ENCODE measurements around the gene MSL2.
A peak's percentile ranks its signal among the peaks of the same experiment; 100 is the strongest.
"Not testable (repeated sequence)": the region's sequence is repeated elsewhere in the genome, so short reads cannot be mapped to it uniquely, and the experiment has no call there.

The MSL2 gene

DNA sequence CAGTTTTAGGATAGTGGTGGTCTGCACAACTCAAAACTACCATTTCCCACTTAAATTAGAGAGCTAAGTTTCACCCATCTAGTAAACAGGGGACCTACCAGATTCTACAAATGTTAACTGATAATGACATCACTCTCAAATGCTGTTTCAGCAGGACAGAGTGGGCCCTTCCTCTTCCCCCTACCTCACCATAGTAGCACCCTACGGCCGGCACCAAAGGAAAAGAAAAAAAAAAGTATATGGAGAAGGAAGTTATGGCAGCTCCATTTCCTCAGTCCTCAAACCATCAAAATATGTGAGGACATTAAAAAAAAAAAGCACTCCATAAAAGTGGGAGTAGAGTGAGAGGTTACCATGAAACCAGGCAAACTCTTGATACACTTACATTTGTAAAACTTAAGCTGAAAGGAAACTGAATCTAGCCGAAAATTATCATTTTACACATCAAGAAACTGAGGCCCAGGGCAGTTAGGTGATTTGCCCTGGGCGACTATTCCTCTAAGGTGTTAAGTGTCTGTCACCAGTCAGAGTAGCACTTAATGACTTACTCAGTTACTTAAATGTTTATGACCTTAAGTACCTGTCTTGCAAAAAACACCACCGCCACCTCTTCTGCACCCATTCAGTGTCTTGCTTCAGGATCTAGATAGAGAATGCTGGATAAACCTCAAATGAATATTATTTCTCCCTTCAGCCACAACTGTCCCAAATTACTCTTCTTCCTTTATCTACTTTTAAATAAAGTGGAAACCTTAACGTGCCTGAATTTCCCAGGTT, 2.7 kb downstream of the MSL2 start:
- no peak for DNase-seq (ENCODE audit: low read depth)

DNA sequence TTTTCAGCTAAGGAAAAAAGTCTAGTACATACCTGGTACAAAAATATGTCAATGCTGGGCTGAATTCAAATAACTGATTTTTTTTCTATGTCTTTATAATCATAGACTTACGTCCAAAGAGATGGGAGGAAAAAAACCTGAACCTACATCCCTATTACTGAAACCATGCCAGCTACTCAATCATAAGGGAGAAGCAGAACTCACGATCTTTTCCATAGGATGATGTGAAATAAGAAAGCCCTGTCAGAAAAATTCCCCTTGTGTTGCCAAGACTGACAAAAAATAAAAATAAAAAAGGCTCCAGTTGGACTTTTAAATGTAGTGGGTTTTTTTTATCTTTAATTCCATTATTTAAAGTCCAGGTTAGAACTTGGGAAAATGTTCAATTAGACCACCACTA, 3.3 kb downstream of the MSL2 start:
- DNase-seq (ENCODE audit: low read depth) = no peak

DNA sequence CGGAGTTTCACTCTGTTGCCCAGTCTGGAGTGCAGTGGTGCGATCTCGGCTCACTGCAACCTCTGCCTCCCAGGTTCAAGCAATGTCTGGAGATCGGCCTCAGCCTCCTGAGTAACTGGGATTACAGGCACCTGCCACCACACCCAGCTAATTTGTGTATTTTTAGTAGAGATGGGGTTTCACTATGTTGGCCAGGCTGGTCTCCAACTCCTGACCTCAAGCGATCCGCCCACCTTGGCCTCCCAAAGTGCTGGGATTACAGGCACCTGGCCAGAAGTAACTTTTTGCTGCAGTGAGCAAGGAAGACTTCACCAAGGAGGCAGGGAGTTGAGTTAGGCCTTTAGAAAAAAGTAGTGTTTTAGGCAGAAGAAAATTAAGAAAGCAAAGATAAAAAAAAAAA, 3.9 kb downstream of the MSL2 start:
- not testable (repeated sequence) for DNase-seq (ENCODE audit: low read depth)

DNA sequence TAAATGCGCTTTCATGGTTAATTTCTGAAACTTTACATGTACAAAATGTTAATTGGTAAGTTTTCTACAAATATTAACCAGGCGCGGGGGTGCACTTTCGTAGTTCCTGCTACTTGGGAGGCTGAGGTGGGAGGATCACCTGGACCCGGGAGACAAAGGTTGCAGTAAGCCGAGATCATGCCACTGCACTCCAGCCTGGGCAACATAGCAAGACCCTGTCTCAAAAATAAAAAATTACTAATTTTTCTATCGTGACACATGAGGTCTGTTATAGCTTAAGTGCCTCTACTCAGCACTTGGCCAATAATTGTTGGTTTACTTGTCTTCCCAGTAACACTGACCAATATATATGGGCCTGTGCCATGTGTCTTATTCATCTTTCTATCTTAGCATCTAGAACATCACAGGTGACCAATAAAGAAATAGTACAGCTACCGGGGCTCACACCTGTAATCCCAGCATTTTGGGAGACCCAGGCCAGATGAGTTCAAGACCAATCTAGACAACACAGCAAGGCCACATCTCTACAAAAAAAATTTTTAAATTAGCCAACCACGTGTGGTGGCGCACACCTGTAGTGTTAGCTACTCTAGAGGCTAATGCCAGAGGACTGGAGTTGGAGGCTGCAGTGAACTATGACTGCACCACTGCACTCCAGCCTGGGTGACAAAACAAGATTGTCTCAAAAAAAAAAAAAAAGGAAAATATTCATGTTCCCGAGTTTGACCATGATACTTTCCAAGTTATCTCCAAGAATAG, 6.1 kb downstream of the MSL2 start:
- no peak for DNase-seq (ENCODE audit: low read depth)

DNA sequence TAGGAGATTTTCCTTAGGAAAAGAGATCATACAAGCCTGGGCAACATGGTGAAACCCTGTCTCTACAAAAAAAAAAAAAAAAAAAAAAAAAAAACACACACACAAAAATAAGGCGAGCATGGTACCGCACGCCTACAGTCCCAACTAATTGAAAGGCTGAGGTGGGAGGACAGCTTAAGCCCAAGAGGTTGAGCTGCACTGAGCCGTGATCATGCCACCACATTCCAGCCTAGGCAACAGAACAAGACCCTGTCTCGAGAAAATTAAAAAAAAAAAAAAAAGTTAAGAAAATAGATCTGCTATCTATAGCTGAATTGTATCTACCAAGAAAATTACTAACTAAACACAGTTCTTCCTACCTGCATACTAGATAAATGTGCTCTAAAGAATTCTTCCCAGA, 7.1 kb downstream of the MSL2 start:
- no peak for DNase-seq (ENCODE audit: low read depth)

DNA sequence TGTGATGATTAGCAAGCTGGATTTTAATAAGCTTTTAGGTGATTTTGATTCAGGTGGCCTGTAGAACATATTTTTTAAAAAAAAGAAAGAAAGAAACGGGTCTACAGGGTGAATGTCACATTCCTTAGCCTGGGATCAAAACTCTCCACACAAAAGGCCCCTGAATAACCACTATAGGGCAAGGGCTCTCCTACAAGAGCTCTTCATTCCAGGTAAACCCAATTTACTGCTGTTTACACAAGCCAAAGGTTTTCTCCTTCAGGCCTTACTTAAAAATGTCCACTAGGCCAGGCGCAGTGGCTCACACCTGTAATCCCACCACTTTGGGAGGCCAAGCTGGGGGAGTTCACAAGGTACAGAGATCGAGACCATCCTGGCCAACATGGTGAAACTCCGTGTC, 8.3 kb downstream of the MSL2 start:
- DNase-seq (ENCODE audit: low read depth) = no peak

DNA sequence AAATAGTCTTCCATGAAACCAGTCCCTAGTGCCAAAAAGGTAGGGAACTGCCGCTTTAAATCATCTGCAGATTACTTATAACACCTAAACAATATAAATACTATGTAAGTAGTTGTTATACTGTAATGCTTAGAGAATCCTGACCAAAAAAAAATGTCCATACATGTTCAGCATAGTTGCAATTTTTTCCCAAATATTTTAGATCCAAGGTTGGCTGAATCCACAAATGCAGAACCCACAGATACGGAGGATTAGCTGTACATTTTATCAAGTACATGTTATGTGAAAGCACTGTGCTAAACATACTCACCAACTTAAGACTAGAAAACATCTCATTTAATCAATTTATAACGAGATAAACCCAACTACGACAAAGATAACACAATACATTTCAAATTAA, 9.3 kb downstream of the MSL2 start:
- DNase-seq (ENCODE audit: low read depth) = no peak

DNA sequence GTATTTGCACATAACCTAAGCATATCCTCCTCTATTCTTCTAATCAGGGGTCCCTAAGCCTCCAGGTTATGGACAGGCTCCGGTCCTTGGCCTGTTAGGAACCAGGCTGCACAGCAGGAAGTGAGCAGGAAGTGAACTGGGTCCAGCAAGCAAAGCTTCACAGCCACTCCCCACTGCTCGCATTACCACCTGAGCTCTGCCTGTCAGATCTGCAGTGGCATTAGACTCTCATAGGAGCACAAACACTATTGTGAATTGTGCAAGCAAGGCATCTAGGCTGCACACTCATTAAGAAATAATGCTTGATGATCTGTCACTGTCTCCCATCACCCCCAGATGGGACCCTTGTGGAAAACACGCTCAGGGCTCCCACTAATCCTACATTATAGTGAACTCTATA, 9.8 kb downstream of the MSL2 start:
- DNase-seq (ENCODE audit: low read depth) = peak; percentile 9

DNA sequence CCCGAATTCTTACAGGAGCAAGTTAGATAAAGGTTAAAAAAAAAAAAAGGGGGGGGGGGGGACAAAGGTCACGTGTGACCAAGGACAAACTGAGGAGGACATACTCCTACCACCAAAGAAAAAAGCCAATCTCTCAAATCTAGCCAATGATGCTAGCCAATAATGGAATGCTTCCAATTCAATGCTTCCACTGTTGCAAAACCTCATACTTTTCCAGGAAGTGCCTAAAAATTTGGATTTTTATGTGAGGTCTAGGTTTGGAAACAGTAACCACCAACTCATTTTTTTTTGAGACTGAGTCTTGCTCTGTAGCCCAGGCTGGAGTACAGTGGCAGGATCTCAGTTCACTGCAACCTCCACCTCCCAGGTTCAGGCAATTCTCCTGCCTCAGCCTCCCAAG, 11.4 kb downstream of the MSL2 start:
- DNase-seq (ENCODE audit: low read depth) = no peak

DNA sequence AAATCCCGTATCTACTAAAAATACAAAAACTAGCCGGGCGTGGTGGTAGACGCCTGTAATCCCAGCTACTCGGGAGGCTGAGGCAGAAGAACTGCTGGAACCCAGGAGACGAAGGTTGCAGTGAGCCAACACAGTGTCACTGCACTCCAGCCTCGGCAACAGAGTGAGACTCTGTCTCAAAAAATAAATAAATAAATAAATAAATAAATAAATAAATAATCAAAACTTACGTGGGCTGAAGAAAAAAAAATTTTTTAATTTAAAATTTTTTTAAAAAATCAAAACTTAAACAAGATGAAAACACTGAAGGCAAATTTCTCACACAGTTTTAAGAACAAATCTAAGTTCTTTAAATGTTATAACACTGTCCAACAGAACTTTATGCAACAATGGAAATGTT, 14.4 kb downstream of the MSL2 start:
- no peak for DNase-seq (ENCODE audit: low read depth)

DNA sequence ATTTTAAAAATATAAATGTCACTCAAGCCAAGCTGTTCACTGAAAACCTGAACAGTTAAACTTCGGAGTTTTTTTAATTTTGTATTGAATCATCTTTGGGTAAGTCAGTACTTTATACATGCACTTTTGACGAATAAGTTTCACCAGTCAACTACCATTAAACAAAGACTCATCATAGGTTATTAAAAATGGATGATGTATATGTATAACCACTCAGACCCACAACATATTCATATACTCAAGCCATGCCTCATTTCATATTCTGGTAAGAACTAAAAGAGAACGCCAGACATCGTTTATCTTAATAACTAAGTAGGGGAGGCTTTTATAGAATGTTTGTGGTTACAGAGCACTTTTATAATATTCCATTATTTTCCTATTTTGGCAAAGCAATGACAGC, 18.3 kb downstream of the MSL2 start:
- DNase-seq (ENCODE audit: low read depth) = no peak

DNA sequence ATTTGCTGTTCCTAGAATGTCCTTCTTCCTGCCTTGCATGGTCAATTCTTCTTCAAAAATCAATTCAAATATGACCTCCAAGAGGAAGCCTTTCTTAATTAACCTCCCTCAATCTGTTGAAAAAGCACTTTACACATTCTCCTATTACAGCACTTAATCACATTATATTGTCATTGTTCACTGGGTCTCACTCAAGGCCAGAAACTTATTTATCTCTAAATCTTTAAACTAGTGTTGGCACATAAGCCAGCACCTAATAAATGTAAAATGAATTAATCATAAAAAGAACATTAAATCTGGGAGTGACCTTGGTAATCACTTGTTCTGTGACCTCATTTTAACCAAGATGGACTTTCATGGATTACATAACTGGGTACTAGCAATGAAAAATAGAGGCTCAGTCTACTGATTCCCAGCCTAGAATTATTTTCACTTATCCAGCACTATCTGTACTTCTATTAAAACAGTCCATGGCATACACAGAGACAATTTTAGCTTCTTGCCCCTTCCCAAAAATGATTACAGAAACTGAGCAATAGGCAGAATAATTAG, 22.1 kb downstream of the MSL2 start:
- no peak for DNase-seq (ENCODE audit: low read depth)

DNA sequence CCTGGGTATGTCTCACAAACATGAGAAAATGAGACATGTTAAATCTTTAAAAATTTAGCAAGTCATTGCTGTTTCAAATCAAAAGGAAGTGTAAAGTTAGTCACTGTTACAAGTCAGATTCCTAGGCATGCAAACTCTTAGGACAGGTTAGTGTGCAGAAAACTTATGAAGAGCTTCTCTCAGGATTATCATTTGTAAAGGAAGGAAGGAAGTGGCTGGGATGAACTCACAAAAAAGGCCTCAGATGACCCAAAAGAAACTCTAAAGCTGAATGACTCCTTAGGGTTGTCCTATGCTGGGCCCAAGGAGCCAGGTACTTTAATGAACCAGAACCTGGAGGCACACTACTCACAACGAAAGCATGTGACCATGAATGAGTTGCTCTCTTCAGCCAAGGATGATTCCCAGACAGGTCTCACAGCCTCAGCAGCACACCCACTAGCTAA, 25.0 kb downstream of the MSL2 start:
- no peak for DNase-seq (ENCODE audit: low read depth)

DNA sequence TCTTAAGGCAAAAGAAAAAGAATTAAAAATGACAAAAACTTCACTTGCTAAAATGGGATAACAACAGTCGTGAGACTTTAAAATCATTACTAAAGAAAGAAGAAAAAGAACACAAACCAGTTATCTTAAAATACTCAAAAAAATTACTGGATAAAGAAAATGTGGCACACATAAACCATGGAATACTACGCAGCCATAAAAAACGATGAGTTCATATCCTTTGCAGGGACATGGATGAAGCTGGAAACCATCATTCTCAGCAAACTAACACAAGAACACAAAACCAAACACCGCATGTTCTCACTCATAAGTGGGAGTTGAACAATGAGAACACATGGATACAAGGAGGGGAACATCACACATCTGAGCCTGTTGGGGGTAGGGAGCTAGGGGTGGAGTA, 27.9 kb downstream of the MSL2 start:
- DNase-seq (ENCODE audit: low read depth) = not testable (repeated sequence)

DNA sequence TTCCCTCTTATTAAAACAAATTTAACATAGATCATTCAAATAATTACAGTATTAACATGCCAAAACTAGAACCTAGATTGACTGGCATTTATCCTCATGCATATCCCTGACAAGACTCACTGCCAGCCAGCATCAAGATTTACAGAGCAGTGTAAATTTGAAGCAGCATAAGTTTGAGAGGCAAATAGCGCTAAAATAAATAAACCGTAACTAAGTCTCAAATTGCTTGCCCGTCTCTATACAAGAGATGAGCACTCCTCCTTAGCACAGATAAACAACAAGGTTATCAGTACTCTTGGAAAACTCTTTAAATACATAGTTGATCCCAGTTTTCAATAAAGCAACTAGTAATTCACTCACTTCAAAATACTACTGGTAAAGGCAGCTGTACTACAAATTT, 29.6 kb downstream of the MSL2 start:
- no peak for DNase-seq (ENCODE audit: low read depth)

DNA sequence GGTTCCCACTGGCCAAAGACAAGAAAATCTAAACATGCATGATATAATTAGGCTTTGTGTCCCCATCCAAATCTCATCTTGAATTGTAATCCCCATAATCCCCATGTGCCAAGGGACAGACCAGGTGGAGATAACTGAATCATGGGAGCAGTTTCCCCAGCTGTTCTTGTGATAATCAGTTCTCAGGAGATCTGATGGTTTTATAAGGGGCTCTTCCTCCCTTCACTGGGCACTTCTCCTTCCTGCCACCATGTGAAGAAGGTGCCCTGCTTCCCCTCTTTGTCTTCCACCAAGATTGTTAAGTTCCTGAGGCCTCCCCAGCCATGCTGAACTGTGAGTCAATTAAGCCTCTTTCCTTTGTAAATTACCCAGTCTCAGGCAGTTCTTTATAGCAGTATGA, 32.5 kb downstream of the MSL2 start:
- not testable (repeated sequence) for DNase-seq (ENCODE audit: low read depth)

DNA sequence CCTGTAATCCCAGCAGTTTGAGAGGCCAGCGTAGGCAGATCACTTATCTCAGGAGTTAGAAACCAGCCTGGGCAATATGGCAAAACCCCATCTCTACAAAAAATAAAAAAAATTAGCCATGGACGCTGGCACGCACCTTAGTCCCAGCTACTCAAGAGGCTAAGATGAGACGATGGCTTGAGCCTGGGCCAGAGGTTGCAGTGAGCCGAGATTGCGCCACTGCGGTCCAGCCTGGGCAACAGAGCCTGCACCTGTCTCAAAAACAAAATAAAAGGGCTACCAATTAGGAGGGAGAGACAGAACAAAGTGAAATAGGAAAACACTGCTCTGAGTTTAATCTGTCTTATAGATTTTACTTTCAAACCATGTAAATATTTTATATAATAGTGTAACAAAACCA, 33.8 kb downstream of the MSL2 start:
- no peak for DNase-seq (ENCODE audit: low read depth)

DNA sequence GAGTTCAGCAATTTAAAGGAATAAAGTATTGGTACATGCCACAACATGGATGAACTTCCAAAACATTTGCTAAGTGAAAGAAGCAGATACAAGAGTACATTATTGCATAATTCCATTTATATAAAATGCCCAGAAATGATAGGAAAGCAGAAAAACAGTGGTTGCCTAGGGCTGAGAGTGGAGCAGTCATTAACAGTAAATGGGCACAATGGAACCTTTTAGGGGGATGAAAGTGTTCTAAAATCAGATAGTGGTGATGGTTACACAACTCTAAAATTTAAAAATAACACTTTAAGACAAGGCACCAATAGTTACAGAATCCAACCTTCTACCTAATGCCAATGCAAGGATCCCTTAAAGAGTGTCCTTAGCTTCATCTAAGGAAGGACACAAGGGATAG, 34.6 kb downstream of the MSL2 start:
- DNase-seq (ENCODE audit: low read depth) = no peak

DNA sequence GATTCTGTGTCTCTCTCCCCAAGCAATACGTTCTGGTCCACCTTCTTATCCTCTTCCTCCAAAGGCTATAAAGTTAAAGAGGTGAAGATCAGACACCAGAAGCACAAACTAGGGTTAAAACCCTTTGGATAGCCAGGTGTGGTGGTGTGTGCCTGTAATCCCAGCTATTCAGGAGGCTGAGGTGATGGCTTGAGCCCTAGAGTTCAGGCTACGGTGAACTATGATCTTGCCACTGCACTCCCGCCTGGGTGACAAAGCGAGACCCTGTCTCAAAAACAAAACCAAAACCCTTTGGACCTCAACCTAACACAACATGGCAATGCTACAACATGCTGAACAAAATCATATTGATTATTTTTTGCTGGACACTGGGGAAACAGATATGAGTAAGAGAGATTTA, 43.2 kb downstream of the MSL2 start:
- no peak for DNase-seq (ENCODE audit: low read depth)

DNA sequence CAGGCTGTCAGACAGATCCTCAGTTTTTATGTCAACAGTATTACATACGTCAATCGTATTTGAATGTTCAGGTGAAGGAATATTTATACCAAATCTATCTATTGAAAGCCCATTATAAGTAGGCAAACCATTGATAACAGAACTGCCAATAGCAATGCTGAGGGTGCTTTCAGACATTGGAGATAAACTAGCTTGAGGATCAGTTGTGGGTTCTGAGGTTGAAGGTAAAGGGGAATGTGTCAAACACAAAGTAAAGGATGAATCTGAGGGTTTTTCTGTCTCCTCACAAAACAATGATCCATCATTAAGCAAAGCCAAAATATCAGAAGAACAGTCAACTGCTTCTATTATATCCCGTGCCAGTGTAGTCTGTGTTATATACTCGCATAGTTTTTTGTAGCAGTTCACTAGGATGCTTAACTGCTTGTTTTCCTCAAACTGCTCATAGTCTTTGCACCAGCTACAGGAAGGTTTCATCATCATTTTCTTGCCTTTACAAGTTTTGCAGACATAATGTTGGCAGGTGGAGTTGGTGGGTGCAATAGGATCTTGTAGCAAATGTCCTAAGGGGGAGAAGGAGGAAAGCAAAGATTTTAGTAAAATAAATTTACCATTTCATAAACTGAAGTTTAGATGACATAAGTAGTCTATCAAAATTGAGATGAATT, 43.8 kb downstream of the MSL2 start:
- DNase-seq (ENCODE audit: low read depth) = no peak

DNA sequence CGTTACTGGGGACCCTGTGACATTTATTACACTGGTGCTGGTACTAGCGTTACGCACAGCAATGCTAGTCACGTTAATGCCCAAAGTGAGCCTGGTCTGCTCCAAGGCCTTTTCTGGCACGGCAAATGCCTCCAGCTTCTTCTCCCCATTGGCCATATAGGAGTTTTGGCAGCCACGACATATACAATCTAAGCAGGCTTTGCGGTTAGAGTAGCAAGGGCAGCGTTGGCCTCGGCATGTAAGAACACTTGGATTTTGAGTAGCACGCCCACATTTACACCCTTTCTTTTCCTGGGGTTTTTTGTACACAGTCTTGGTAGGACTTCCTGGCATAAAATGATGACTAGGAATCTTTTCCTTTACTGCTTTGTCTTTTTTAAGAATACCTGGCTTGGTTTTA, 44.9 kb downstream of the MSL2 start:
- DNase-seq (ENCODE audit: low read depth) = no peak

DNA sequence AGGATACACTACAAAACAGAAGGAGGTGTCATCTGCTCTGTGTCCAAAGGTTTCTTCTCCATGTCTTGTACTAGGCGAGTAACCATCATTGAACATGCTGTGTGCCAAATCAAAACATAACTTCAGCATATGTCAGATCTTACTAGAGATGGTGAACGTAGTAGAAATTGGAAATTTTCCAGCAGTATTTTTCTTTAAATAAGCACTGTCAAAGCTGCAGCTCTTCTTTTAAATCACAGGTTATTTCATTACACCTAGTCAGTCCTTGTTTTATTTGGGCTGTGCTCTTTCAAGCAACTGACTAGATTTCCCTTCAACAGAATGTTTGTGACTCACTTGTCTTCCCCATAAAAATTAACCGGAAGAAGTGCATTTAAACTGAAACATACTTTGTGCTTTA, 46.5 kb downstream of the MSL2 start:
- no peak for DNase-seq (ENCODE audit: low read depth)

All from activated T-helper 1 cell treated with Interleukin-2 at 50 U/mL for 16 hours (primary cell).